HG03432 (cell line): ENCODE measurements around the gene TTLL10.
"Not testable (repeated sequence)": the region's sequence is repeated elsewhere in the genome, so short reads cannot be mapped to it uniquely, and the experiment has no call there.

Experiments
- ATAC-seq: cut with Tn5 transposase; IDR thresholded peaks from one replicate; pipeline ENCODE4 v1.9.1; 2021; ENCODE audit warnings: mild to moderate bottlenecking, moderate library complexity; ENCODE audit not compliant: unreplicated experiment

TTLL10 gene

GRCh38 chr1:1183833-1184775, 10.4 kb downstream of the TTLL10 start:
- ATAC-seq, result no peak

GRCh38 chr1:1185101-1185765, 11.6 kb downstream of the TTLL10 start:
- no peak for ATAC-seq

DNA sequence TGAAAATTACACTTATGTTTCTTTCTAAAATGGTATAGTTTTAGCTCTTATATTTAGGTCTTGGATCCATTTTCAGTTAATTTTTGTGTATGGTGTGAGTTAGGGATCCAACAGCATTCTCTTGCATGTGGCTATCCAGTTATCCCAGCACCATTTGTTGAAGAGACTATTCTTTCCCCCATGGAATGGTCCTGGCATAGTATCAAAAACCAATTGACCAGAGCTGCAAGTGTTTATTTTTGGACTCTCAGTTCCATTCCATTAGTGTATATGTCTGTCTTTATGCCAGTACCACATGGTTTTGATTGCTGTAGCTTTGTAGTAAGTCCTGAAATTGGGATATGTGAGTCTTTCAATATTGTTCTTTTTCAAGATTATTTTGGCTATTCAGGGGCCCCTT, 14.3 kb downstream of the TTLL10 start:
- ATAC-seq, result no peak

DNA sequence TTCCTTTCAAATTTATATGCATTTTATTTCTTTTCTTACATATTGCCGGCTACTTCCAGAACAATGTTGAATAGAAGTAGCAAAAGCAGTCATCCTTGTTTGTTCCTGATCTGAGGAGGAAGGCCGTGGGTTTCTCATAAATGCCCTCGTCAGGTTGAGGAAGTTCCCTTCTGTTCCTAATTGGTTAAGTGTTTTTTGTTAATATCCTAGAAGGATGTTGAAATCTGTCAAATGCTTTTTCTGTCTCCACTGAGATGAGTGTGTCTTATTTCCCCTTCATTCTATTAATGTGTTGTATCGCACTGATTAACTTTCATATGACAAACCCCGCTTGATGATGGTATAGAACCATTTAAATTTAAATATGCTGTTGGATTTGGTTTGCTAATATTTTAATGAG, 15.4 kb downstream of the TTLL10 start:
- no peak for ATAC-seq

DNA sequence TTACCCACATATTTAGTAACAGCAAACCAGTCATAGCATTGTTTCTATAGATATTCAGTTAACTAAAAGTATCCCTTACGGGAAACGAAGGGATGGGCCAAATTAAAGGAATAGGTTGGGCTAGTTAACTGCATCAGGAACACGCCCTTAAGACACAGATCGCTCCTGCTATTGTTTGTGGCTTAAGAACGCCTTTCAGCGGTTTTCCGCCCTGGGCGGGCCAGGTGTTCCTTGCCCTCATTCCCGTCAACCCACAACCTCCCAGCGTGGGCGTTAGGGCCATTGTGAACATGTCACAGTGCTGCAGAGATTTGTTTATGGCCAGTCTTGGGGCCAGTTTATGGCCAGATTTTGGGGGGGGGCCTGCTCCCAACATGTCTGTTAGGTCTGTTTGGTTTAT, 18.1 kb downstream of the TTLL10 start:
- ATAC-seq, result no peak

DNA sequence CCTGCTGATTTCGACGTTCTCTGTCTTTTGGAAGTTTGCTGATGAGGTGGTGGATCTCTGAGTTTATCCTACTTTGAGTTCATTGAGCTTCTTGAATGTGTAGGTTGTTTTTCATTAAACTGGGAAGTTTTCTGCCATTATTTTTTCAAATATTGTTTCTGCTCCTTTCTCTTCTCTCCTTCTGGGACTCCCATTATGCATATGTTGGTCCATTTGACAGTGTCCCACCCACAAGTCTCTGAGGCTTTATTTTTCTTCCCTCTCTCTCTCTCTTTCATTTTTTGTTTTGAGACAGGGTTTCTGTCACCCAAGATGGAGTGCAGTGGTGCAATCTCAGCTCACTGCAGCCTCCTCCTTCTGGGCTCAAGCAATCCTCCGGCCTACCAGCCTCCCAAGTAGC, 21.0 kb downstream of the TTLL10 start:
- ATAC-seq, result no peak

DNA sequence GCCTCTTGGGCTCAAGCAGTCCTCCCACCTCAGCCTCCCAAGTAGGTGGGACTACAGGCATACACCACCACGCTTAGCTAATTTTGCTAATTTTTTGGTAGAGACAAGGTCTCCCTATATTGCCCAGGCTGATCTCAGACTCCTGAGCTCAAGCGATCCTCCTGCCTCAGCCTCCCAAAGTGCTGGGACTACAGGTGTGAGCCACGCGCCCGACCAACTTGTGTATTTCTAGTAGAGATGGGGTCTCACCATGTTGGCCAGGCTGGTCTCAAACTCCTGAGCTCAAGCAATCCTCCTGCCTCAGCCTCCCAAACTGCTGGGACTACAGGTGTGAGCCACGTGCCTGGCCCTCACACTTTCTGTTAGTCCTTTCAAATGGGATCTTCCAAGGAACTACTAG, 22.0 kb downstream of the TTLL10 start:
- not testable (repeated sequence) for ATAC-seq

DNA sequence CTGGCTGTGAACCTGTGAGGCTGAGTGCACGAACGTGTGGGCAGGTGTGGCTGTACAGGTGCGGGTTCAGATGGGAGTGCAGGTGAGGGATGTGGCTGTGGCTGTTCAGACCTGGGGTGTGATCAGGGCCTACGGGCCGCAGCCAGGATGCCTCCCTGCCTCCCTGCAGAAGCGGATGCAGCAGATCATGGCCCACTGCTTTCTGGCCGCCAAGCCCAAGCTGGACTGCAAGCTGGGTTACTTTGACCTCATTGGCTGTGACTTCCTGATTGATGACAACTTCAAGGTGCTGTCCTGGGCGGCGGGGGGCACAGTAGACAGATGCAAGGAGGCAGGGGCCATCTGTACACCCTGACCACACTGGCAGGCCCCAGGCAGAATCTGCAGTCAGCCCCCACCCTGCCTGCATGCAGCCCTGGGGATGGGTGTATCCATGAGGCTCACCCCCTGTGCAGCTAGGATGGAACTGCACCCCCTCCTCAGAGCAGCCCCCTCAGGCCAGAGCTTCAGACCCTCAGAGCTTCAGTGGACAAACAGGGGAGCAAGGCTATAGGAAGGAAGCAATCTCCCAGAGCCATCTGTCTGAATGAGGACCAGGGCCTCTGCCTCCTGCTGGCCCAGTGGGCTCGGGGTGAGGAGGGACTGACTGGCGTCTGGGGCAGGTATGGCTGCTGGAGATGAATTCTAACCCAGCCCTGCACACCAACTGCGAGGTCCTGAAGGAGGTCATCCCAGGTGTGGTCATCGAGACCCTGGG, 22.9 kb downstream of the TTLL10 start:
- ATAC-seq, result no peak

DNA sequence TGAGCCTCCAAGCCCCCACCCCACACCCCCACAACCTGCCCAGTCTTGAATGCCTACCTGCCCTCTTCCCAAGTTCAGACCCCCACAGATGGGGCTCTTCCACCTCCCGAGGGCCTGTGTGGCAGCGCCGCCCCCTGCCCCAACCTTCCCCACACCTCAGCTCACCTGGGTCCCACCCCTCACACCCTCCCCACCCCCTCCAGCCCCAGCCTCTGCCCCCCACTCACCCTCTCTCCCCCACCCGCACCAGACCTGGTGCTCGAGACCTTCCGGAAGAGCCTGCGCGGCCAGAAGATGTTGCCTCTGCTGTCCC, 23.5 kb downstream of the TTLL10 start:
- ATAC-seq, result no peak

GRCh38 chr1:1197551-1198422, 24.1 kb downstream of the TTLL10 start:
- ATAC-seq, result no peak

GRCh38 chr1:1198423-1199140, 24.9 kb downstream of the TTLL10 start:
- ATAC-seq, result no peak

GRCh38 chr1:1199141-1199960, 25.7 kb downstream of the TTLL10 start:
- no peak for ATAC-seq

DNA sequence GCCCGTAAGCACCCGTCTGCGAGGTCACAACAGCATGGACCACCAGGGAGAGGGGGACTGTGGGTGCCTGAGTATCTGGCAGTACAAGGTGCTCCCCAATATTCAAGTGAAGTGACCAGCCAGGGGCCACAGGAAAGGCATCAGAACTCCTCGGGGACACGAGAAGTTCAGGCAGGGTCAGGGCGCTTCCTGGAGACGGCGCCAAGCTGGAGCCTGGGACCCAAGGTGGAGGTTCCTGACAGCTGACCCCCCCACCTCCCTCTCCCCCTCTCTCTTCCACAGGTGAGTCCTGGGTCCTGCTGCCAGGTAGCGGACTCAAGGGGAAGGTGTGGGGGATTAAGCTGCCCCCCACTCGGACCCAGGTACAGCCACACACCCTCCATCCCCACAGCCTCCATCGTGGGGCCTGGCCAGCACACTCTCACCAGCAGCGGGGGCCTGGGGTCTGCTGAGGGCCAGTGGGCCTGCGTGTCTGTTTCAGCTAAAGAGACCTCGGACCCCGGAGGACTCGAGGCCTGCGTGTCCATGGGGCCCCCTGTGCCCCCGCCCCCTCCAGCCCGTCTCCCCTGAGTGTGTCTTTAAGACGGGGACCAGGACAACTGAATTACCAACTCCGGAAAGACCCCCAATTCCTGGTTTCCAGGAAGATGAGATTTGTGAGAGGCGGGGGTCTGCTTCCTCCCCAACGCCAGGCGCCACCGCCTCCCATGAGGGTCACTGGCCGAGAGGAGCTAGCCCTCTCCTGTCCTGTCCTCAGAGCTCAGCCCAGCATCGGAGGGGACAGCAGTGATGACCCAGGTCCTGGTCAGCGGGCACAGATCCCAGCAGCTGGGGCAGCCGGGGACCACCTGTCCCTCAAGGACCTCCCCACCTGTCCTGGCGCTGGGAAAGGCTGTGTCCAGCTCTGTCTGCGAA, 26.5 kb downstream of the TTLL10 start:
- ATAC-seq, result no peak

- no peak for ATAC-seq
These were observed 27.5 kb downstream of the TTLL10 start for GRCh38 chr1:1200876-1201810.

- ATAC-seq, result no peak
These were observed 29.3 kb downstream of the TTLL10 start for GRCh38 chr1:1202831-1203560.
